ENCODE measurements around the gene ZNF888.

ZNF888 gene

GRCh38 chr19:52898101-52898500 lies 25.1 kb downstream of the ZNF888 start:
- no peak for DNase-seq (ENCODE audit: low read depth in 1 of 2, low spot score in 1 of 2)
- TF ChIP-seq REST (IDR thresholded peaks at IDR 0.05; ENCODE audit: insufficient replicate concordance, low read depth), result no peak
- no peak for TF ChIP-seq POLR2AphosphoS5 (IDR thresholded peaks at IDR 0.05; ENCODE audit: low read depth)
- no peak for TF ChIP-seq GABPA (IDR thresholded peaks at IDR 0.05; ENCODE audit: low read depth)
- no peak for TF ChIP-seq SPI1 (IDR thresholded peaks at IDR 0.05; ENCODE audit: borderline replicate concordance, low read depth)
- no peak for TF ChIP-seq CTCF (IDR thresholded peaks at IDR 0.05; ENCODE audit: insufficient read depth, low read length)
- H3K27ac ChIP-seq (replicated peaks), result no peak overlapping the region
- H3K4me3 ChIP-seq (replicated peaks; ENCODE audit: insufficient read depth, low read length), result no peak overlapping the region
- H3K27me3 ChIP-seq (ENCODE audit: insufficient read depth, poor library complexity, severe bottlenecking), result no peaks in the 10 kb centered on the region

GRCh38 chr19:52897138-52897935 lies 25.9 kb downstream of the ZNF888 start, which contains the start of gene ZNF320:
TSS of gene ZNF320 (minus strand) at chr19:52897635. CDS start at chr19:52890255, 7,380 bp downstream.
- H3K4me3 ChIP-seq (replicated peaks; ENCODE audit: insufficient read depth, low read length), result no peak within 1 kb of the TSS
- peak within 1 kb of the TSS; percentile 73 for H3K27ac ChIP-seq (replicated peaks)
- DNase-seq (ENCODE audit: low read depth in 1 of 2, low spot score in 1 of 2), result peak in 1 of 2 experiments; percentile 76
- no peaks in the 10 kb centered on the region for H3K27me3 ChIP-seq (ENCODE audit: insufficient read depth, poor library complexity, severe bottlenecking)
- TF ChIP-seq REST (IDR thresholded peaks at IDR 0.05; ENCODE audit: insufficient replicate concordance, low read depth) (no peak), POLR2AphosphoS5 (IDR thresholded peaks at IDR 0.05; ENCODE audit: low read depth) (peak; percentile 30; the same call in 1 of the 2 replicates), GABPA (IDR thresholded peaks at IDR 0.05; ENCODE audit: low read depth) (0 out of 2 replicates have a peak, but pooled peaks have one; percentile 21)

GRCh38 chr19:52896431-52897137 lies 26.6 kb downstream of the ZNF888 start:
- Histone ChIP-seq H3K27me3 (ENCODE audit: insufficient read depth, poor library complexity, severe bottlenecking) (no peaks in the 10 kb centered on the region), H3K4me3 (replicated peaks; ENCODE audit: insufficient read depth, low read length) (no peak overlapping the region), H3K27ac (replicated peaks) (peak overlapping the region; percentile 73)
- TF ChIP-seq POLR2AphosphoS5 (IDR thresholded peaks at IDR 0.05; ENCODE audit: low read depth) (no peak), REST (IDR thresholded peaks at IDR 0.05; ENCODE audit: insufficient replicate concordance, low read depth) (no peak), GABPA (IDR thresholded peaks at IDR 0.05; ENCODE audit: low read depth) (no peak), SPI1 (IDR thresholded peaks at IDR 0.05; ENCODE audit: borderline replicate concordance, low read depth) (no peak), CTCF (IDR thresholded peaks at IDR 0.05; ENCODE audit: insufficient read depth, low read length) (no peak)
- no peak for DNase-seq (ENCODE audit: low read depth in 1 of 2, low spot score in 1 of 2)

Data from HL-60 (cell line).